Stimulated activated CD8-positive, alpha-beta memory T cell treated with anti-CD3 and anti-CD28 coated beads, Interleukin-12 subunit alpha, Interleukin-12 subunit beta, amount 100 ng/mL, for 1 hour (primary cell): Measurements from ENCODE around the gene ACOT7.
A peak's percentile ranks its signal among the peaks of the same experiment; 100 is the strongest.

Experiments used
- DNase-seq: peaks from one replicate; pipeline ENCODE4 v3.0.0-alpha.2; 2020; ENCODE audit warnings: low read depth

The ACOT7 gene

DNA sequence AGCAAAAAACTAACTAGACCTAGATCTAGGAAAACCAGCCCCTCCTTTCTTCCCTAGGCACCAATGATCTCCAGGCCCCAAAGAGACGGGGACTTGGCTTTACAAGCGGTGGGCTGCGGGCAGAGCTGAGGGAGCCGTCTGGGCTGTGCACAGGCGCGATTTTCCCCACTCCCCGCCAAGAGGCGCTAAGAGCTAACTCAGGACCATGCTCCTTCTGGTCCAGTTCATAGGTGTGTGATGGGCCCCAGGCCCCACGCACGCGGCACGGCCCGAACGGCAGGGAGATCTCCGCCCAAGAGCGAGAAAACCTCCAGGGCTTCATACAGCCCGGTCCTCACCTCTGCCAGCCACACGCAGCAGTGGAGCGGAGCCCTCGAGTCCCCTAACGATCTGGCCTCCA, 125.2 kb downstream of the ACOT7 start:
- no peak for DNase-seq

DNA sequence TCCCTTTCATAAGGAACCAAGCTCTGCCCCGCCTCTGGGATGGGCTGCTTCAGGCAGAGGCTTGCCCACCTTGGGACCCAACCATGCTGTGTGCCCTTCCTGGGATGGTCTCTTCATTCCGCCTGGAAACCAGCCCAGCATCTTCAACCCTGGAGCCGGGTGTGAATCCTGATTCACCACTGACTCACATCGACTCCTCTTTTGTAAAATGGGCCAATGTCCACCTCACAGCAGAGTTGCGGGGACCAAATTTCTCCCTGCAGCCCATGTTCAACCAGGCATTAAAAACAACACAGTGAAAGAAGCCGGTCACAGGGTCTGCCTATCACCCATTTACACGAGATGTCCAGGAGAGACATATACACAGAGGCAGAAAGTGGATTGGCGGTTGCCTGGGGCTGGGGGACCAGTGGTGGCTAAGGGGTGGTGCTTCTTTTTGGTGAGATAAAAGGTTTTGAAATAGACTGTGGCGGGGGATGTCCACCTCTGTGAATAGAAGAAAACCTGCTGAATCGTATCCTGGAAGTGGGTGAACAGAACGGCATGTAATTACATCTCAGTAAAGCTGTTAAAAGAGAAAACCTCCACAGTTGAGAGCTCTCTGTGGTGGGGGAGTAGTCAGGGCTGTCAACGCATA, 125.8 kb downstream of the ACOT7 start:
- DNase-seq = no peak

DNA sequence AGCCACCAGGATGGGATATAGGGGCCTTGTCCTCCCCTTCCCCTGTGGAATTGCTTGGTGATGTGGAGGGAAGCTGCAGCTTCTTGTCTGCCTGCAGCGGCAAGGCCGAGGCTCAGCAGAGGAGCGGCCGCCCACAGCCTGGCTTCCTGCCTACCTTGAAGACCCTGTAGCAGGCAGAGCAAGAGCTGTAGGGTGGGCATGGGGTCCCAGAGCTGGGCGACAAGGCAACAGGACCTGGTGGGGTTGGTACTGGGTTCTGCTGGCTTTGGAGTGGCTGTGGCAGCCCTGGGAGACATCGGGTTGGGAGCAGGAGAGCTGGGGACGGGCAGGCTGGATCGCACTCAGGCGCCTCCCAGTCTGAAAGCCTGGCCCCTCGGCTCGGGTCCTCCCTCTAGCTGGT, 126.9 kb downstream of the ACOT7 start:
- DNase-seq = no peak

DNA sequence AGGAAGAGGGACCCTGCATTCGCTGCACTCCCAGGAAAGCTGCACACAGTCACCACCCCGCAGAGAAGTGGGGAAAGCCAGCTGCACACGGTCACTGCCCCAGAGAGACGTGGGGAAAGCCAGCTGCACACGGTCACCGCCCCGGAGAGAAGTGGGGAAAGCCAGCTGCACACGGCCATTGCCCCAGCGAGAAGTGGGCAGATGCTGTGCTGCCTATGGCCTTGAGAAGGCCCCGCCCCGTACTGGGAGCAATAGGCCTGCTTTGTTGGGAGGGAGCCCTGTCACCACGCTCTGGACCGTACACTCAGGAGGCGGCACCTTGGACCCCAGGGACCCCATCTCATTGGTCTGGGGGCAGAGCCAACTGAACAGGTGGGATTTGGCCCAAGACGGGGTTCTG, 128.4 kb downstream of the ACOT7 start:
- DNase-seq = no peak

DNA sequence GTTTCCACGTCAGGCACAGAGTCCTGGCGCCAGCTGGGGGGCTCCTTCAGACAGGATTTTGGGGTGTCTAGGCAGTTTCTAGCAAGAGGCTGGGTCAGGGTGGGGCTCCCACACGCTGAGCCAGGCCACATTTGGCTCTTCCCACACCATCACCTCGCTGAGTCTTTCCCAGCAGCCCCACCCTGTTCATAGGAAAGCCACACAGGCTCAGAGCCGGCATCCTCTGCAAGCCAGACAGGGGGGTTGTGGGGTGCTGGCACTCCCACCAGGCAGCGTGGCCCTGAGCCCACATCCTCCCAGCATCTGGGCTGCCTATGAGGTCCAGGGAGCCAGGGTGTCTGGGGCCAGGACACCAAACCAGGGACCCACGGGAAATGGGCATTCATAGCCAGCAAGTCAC, 129.9 kb downstream of the ACOT7 start:
- no peak for DNase-seq

DNA sequence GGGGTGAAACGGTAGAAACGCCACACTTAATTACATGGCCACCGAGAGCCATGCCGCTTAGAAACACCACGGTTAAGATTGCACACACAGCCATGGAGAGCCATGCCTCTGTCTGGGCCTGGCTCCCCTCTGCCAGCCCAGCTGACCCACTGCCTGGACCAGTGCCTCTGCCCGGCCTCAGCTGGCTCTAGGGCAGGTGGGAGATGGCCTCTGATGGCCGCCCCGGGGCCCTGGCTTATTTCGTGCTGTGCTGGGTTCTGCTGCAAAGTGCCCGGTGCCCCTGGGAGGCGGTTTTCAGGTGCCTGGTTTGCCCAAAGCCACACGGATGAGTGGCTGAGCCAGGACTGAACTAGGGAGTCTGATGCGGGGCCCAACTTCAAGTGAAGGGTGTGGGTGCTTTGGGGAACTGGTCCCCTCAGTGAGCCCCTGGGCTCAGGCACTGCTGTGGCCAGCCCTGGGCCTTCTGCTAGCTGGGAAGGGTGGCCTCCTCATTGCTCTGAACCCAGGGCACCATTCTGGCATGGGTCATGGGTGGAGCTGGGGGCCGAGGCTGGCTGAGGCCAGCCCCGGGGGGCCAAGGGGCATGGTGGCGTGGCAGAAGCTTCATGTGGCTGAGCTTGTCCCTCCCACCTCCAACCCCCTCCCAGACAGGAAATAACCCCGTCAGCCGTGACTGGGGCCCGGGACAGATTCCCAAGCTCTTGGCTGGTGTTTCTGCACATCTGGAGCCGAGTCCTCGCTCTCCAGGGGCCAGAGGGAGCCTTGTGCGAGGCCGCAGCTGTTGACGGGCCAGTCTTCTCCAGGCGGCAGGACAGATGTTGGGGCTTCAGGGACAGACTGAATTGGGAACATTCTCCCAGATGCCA, 130.8 kb downstream of the ACOT7 start:
- no peak for DNase-seq

DNA sequence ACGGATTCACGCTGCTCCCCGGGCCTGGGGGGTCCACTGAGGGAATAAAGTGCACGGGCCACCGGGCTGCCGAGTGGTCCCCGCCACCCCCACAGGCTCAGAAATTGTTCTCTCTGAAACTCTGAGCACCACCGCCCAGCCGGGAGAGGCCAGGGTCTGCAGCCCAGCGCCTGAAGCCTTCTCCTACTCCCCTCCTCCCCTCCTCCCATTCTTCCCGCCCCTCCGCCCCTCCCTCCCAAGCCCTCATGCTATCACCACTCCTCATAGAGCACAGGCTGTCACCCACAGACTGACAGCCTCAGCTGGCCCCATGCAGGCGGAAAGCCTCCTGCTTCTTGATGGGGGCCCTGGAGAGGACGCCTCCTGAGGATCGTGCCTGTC, 132.0 kb downstream of the ACOT7 start:
- DNase-seq = no peak

DNA sequence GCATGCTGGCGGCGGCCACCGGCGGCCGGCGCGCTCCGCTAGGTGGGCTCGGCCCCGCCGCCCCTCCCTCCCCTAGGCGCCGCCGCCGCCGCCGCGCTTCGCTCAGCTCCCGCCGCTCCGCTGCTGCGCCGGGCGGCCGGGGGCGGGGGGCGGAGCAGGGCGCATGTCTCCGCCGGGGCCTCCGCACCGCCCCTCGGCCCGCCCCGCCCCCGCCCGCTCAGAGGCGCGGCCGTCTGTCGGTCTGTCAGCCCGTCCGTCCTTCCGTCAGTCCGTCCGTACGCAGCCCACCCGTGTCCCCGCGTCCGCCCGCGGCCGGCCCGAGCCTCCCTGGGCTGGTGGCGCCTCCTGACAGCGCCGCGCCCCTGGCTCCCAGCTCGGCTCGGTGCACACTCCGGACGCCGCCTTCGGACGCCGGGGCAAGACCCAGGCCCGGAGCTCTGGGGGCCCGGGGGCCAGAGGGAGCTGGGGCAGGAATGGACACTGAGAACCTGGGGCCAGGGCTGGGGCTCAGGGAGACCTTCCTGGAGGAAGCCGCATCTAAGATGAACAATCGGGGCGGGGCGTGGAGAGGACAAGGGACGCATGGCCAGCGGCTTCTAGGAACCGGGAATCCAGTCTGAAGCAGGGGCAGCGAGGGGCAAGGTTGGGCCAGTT, 132.5 kb downstream of the ACOT7 start, which contains the start of gene GPR153:
TSS of gene GPR153 (minus strand) at position 138 of the 654 bp plus-strand sequence. CDS start 6,193 bp downstream, outside the sequence.
- no peak for DNase-seq

DNA sequence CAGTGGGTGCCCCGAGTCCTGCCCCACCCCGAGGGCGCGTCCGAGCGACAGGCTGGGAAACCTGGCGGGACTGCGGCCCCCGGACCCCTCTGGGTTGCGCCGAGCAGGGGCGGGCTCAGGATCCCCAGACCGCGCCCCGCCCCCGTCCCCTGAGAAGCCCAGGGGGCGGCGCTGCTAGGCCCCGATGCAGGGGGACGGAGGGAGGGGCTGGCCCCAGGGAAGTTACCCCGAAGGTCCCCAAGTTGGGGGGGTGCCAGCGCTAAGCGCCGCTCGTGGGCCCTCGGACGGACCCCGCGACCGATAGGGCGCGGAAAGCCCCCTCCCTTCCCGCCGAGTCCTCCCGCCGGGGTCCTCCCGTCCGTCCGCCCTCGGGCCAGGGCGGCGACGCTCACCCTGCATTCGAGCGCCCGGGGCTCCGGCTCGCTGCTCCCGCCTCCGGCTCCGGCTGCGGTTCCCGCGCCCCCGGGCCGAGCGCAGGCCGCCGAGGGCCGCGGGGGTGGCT, 133.1 kb downstream of the ACOT7 start:
- no peak for DNase-seq

DNA sequence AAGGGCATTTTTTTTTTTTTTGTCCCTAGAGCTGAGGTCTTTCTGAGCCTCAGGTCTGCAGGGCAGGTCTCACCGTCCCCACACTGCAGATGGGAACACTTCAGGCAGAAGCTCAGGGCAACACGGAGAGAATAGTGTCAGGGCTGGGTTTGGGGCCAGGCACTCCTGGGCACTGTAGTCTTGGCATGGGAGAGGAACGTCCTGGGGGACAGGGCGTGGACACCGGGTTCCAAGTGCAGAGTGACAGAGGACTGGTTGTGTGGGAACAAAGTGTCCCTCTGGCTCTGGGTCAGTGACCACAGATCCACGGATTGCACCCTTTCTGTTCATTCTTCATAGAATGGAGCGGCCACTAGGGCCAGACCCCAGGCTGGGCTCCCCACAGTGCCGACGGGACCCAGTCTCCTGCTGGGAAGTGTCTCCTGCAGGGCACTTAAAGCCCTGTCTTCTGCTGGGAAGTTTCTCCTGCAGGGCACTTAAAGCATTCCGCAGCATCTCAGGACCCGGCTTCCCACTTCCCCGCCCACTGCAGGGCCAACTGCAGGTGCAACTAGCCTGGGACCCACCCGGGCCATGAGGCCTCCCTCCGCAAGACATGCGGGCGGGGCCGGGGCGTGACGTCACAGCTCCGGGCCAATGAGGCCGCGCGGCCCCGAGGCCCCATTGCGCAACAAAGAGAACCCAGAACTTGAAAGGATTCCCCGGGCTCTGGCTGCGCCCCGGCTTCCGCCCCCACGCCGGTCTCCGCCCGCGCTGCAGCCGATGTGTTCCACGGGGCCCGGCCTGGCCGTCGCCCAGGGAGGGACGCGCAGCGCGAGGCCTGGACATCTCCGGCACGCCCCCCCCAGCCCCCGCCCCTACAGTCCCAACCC, 133.8 kb downstream of the ACOT7 start:
- DNase-seq = peak; percentile 56

DNA sequence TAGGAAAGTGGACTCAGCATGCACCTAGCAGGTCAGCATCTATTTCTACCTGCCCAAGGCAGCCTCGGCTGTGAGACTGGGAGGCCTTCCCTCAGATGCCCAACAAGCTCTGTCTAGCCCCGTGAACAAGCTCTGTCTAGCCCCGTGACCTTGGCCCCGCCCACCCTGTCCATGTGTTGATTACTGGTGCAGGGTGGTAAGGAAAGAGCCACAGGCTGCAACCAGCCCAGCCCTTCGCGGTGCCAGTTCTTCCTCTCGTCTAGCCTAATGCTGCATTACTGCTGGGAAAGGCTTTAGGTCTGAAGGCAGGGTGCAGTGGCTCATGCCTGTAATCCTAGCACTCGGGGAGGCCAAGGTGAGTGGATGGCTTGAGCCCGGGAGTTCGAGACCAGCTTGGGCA, 134.9 kb downstream of the ACOT7 start:
- no peak for DNase-seq

DNA sequence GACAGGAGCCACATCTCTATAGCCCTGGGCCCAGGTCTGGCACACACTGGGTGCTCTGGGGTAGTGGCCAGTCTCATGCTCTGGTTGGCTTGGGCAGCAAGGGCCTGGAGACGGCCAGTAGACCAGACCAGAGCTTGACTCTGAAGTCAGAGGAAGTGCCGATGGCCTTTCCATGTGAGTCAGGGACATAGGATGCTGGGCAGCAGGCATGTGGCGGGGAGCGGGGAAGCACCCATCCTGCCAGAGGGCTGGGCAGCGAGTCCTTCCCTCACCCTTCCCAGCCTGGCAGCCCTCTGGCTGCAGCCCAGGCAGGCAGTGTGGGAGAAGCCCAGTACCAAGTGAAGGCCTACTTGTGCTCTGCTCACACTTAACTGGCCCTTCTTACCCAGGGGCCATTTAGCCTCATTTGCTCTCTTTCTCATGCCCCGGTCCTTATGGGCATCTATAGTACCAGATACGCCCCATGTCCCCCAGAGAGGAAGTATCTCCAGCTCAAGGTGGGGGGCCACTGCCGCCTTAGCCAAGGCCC, 136.0 kb downstream of the ACOT7 start:
- DNase-seq = no peak

DNA sequence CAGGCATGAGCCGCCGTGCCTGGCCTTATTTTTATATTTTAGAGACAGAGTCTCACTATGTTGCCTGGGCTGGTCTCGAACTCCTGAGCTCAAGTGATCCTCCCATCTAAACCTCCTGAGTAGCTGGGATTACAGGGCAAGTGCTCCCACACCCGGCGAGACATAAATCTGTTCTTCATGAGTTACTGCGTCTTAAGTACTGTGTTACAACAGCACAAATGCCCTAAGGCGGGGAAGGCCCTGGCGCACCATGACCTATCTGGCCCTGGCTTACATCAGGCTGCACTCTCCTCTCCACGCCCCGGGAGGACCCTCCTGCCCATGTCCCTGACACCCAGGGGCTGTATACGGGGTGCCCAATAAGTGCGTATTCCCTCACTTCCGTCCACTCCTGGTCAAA, 136.9 kb downstream of the ACOT7 start:
- no peak for DNase-seq

DNA sequence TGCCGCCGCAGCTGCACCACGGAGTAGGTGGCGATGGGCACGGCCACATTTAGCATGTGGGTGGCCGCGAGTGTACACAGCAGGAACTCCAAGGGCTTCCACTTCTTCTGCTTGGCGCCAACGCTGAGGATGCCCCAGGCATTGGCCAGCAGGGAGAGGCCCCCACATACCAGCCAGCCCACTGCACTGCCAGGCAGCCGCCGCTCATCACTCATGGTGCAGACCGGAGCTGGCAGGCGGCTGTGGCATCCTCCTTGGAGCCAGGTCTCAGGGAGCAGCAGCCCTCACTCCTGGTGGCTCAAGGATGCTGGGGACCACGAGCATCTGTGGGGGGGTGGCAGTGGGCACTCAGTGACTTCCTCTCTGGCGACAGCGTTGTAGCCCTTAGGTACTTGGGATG, 138.9 kb downstream of the ACOT7 start:
- DNase-seq = no peak

DNA sequence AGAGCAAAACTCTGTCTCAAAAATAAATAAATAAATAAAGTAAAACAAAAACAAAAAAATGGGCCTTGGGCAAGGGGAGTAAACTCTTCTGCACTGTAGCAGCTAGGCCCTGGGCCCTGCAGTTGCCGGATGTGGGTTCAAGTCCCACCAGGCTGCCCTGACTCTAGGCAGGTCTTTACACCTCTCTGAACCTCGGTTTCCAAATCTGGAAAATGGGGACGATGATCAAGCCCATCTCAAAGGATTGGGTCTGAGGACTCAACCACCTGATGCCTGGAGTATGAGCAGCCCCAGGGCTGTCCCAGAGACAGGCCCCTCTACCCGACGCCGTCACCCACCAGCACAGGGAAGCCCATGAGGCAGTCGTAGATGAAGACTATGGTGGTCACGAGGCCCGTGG, 140.2 kb downstream of the ACOT7 start:
- DNase-seq = no peak

DNA sequence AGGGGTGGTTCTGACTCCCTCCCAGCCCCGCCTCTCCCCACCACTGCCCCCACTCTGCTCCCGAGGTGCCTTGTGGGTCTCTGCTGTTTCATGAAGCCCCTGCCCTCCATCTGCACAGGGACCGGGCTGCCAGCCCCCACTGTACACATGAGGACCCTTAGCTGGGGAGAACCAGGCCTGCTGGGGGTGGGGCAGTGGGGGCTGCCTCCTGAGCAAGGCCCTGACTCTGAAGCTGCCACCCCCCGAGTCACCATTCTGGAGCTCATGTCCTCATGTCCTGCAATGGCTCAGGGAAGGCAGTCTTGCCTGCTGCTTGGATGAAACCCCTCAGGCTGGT, 141.2 kb downstream of the ACOT7 start:
- DNase-seq = no peak

DNA sequence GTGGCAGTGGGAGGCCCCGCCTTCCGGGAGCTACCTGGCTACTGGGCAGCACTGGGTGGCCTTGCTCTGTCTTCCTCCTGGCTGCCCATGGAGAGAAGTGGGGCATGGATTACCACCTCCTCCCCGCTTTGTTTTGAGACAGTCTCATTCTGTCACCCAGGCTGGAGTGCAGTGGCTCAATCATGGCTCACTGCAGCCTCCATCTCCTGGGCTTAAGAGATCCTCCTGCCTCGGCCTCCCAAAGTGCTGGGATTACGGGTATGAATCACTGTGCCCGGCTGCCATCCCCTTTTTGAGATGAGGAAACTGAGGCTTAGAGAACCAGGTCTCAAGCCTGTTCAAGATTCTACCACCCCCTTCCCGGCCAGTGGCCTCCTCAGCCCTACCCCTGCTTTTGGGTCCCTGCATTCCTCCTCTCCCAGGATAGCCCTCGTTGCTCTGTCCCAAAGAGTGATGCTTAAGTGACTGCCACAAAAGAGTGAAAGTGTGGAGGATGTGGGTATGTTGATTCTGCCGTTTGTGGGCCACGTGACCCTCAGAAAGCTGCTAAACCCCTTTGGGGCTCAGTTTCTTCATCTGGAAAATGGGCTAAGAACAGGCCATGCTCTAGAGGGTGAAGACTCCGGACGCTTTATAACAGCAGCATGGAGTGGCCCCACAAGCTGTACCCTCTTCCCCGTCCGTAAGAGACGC, 141.7 kb downstream of the ACOT7 start:
- no peak for DNase-seq

DNA sequence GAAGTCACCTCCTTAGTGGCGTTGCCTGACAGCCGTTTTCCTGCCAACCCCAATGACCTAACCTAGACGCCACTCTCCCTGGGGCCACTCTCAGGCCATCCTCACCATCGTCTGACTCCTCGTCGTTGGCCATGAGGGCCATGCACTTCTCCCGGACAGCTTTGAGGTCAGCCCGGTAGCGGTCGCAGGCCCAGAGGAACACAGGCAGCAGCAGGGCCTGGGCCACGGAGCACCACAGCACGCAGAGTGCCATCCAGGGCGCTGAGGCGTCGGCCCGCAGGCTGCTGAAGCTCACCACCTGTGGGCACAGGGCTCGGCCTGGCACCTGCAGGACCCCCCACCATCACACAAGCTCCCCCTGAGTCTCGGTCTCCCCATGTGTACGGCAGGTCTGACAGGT, 142.3 kb downstream of the ACOT7 start:
- DNase-seq = no peak

DNA sequence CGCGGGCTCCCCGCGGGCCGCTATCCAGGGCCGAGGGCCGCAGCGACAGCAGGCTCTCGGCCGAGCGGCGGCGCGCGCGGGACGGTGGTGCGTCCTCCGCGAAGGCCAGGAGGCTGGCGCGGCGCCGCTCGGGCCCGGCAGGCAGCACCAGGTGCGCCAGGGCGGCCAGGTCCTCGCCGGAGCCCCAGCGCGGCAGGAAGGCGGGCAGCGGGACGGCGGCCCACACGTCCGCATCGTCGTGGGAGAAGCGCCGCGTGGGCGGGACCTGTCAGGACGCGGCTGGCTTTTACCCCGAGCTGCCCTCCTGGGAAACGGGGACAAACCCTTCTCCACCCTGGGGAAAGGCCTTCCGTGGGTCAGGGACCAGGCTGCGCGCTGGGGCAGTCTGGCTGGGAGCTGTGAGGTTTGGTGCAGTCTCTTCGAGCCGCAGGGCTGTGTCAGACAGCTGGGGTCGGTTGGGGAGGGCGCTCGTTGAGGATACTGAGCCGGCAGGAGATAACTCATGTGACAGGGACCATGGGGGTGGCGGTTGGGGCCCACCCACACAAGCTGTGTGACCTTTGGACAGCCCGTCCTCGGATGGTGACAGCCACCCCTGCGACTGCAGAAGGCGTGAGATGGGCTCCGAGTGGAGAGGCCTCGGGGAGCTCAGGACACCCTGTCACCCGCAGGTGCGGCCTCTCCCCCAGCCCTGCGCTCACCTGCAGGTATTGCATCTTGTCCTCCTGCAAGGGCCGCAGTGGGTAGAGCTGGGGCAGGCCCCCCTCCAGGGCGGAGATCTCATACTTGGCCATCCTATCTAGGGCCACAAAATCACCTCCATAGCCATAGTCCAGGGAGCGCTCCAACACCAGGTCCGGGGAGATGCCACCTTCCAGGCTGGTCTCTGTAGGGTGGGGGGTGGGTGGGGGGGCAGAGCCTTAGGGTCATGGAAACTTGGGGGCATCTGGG, 143.6 kb downstream of the ACOT7 start:
- no peak for DNase-seq
